GM21390 (cell line): ENCODE measurements around the gene MAP3K8.

Experiments used
- ATAC-seq: cut with Tn5 transposase; IDR thresholded peaks from one replicate; pipeline ENCODE4 v1.9.1; 2021; ENCODE audit not compliant: unreplicated experiment

Gene MAP3K8

GRCh38 chr10:30433730-30434272 lies at the start of gene MAP3K8:
Gene MAP3K8, plus strand, starts transcription at chr10:30434184. Its CDS starts 4,755 bp downstream, at chr10:30438939.
- ATAC-seq, result peak; percentile 58

DNA sequence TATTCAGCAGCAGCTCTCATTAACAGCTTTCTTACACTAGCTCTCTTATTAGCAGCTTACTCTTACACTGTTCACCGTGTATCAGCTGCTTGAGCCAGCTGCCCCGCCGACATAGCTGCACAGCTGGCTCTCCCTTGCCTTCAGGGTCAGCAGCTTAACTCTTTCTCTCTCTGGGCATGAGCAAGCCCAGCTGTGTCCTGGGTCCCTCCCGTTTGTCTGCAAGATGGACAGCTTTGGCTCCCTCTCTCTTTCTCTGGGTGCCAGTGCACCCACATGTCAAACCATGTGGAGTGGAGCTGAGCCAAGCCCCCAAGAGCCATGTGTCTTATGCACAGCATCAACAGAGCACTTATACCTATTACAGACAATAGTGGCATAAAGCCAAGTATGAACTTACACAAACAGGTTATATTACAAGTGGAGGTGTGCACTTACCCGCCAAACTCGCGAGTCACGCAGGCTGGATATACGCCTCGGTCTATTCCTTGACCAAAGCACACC lies 49.2 kb upstream of the MAP3K8 start:
- no peak for ATAC-seq

DNA sequence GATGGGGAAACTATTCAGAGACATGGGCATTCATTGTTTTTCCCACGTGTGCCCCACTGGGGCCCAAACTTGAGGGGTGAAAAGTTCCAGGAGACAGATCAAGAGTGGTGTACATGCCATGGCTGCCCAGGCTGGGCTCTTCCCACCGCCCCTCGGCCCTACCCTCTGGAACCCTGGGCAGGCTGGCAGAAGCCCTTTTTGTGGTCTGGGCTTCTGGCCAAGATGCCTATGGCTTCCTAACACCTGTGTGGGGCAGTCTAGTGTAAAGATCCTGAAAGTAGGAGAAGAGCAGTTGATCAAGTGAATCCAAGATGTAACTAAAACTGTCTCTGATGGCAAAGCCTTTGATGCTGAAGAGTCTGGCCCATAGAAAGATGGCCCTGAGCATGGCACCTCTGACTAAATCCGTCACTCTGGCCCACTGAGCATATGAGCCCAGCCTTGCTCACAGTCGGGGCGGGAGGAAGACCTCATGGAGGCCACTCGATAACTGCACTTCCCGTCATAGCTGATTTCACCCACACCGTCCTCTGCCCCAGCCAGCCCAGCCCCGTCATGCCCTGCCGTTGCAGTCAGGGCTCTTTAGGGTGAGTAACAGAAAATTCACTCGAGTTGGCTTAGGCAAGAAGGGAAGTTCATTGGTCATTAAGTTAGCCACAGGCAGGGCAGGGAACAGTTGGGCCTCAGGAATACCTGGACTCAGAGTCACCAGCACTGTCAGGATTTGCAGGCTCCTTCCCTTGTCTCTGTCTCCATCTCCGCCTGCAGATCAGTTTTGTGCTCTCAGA lies 47.0 kb upstream of the MAP3K8 start:
- ATAC-seq, result no peak

DNA sequence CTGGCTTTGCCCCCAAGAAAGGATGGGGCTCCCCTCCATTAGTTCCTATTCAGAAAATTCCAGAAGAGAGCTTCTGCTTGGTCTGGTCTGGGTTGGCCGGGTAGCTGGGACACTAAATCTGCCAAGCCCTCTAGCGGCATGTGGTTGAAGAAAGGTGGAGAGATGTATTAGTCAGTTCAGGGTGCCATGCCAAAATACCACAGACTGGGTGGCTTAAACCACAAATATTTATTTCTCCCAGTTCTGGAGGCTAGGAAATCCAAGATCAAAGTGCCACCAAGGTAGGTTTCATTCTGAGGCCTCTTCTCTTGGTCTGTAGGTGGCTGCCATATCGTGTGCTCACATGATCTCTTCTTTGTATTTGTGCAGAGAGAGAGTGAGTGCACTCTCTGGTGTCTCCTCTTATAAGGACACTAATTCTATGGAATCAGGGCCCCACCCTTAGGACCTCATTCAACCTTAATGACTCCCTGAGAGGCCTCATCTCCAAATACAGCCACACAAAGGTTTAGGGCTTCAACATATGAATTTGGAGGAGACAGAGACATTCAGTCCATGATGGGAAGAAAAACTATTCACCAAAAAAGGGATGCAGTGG lies 46.2 kb upstream of the MAP3K8 start:
- ATAC-seq, result no peak

DNA sequence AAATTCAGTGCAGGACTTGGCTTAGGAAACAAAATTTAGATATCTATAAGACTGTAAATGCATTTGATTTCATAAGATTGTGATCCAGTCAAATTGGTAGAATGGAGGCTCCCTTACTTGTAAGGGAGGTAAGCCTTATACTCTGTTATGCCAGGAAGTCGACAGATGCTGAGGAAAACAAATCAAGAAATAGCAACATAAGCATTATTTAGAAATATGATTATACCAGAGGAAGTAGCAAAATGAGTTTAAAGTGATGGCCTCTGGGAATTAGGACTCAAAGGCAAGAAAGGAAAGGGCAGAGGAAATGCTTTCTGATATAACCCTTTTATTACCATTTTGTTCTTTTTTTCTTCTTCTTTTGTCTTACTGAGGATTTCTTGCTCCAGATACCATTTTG lies 44.4 kb upstream of the MAP3K8 start:
- no peak for ATAC-seq

- ATAC-seq, result no peak
These were observed 43.8 kb upstream of the MAP3K8 start for GRCh38 chr10:30390207-30390606.

GRCh38 chr10:30391266-30391665 lies 42.7 kb upstream of the MAP3K8 start:
- no peak for ATAC-seq

DNA sequence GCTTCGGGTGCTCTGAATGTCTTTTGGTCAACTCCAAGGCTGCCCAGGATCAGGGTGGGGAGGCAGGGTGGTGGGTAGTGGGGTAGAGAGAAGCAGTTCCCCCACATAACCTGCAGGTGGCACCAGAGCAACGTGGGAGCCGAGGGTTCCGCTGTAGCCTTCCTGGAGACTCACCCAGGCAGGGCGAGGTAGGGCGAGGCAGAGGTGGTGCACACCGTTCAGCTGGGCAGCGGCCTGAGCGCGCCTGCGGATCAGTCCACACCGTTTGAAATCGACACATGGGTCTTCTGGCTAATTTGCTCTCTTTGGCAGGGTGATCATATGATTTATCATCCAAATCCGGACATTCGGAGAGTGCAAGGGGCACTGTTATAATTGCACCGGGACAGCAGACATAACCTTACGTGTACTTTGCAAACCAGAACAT lies 41.4 kb upstream of the MAP3K8 start:
- peak; percentile 94 for ATAC-seq

DNA sequence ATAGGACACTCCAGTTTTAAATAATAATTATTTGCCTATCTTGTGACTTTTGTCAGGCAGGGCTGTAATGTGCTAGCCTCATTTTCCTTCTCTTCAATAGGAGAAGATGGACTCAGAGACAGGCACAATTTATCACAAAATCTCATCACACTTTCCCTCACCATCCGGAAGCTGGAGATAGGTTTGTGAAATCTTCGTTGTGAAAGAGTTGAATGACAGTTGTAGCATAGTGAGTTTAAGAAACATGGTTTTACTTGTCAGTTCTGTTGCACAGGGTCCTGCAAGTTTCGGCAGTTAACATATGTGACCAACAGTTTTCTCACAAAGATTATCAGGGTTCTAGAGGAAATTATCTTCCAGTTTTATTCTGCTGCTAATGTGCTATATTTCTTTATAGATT lies 37.7 kb upstream of the MAP3K8 start:
- ATAC-seq, result no peak

DNA sequence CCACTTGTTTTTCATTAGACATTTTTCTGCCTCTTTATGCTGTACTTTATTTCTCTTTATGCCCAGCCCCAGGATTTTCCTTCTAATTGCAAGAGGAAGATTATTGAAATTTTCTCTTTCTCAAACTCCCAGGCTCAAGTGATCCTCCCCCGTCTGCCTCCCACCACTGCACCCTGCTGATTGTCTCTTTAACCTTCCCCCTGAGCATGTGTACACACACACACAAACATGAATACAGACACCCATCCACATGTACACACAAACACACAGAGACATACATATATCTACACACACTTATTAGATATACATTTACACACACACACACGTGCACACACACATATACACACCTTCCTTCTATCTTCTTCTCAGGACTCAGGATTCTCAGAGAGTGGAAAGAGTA lies 37.3 kb upstream of the MAP3K8 start:
- ATAC-seq, result no peak

DNA sequence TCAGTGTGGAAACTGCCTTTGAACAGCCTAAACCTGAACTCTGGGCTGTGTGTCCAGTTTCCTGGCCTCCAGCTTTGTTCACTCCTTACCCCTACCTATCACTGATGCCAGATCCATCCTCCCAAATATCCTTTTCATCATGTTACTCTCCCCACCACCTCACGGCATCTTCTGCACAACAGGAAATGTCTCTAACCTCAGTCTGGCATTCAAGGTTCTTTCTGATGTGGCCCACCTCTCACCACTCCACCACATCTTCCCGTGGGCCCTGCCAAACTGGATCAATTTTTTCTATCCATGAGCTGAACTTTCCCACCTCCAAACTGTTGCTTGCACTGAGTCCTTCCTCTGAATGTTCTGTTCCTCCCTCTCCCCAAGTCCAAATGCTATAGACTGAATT lies 35.8 kb upstream of the MAP3K8 start:
- no peak for ATAC-seq

DNA sequence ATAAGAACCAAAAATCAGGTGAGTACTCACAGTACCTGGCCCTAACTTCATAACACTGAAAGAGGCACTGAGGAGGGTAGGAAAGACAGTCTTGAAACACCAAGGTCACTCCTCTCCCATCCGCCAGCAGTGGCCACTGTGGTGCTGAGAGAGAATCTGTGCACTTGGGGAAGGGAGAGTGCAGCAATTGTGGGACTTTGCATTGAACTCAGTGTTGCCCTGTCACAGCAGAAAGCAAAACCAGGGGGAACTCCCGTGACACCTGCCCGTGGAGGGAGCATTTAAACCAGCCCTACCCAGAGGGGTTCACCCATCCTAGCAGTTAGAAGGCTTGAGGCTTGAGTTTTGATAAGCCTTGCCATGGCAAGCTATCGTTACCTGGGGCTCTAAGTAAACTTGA lies 35.2 kb upstream of the MAP3K8 start:
- ATAC-seq, result no peak

DNA sequence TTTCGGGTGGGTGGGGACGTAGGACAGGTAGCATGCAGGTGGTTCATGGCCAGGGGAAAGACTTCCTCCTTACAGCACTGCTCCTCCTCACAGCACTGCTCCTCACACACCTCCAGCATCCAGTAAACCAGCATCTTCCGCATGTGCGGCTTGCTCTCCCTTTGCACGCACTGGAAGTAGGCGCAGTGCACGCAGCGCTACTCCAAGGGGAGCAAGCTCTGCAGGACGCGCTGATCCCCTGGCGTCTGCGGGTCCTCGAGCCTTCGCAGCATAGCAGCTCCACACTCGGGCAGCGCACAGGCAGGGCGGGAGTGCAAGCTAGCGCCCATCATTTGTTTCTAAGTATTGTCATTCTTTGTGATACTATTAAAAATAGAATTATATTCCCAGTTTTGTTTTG lies 30.5 kb upstream of the MAP3K8 start:
- ATAC-seq, result no peak

- no peak for ATAC-seq
These were observed 29.4 kb upstream of the MAP3K8 start for GRCh38 chr10:30404540-30404939.

DNA sequence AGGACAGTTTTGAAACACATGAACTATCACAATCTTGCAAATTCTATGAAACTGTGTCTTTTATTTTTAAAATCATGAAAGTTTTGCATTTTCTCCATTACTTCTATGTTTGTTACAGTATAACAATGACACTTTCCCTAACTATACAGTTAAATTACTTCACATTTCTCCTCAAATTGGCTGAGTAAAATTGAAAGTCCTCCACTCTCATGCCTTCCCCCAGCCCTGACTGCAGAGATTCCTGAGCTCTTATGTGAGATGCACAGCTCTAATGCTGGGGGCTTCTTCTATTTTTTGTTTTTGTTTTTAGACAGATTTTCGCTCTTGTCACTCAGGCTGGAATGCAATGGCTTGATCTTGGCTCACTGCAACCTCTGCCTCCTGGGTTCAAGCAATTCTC lies 22.7 kb upstream of the MAP3K8 start:
- ATAC-seq, result no peak

DNA sequence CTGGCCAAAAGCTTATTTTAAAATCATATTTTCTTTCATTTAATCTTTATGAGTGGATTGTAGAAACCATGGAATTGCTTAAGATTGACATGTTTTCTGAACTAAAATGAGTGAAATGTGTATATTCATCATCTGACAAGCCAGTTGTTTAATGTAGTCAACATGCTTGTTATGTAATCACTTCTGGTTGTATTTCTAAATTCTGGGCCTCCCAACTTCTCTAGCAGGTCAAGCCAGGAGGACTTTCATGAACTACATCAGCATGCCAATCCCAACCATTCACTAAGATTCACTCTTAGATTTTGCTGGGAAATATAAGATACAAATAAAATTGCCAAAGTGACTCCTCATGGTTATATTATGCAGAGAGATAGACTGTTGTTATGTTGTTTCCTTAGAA lies 21.1 kb upstream of the MAP3K8 start:
- no peak for ATAC-seq

- no peak for ATAC-seq
These were observed 19.9 kb upstream of the MAP3K8 start for GRCh38 chr10:30413996-30414576.

- ATAC-seq, result no peak
These were observed 18.4 kb upstream of the MAP3K8 start for GRCh38 chr10:30415593-30415992.

DNA sequence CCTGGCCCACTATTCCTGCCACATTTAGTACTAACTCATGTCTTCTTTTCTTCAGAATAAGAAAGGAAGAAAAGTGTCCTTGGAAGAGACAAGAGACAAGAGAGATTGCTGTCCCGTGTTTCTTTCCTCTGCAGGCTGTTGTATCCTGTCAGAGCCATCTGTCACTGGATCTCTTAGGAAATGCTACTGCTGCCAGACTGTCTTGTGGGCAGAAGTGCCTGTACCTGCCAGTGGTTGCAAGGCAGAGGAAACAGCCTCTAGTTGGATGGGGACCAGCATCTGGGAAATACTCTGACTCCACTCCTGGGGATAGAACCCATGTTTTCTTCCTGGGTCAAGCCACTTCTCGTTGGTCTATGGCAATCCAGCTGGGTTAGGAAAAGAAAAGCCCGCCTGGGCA lies 16.7 kb upstream of the MAP3K8 start:
- ATAC-seq, result no peak

DNA sequence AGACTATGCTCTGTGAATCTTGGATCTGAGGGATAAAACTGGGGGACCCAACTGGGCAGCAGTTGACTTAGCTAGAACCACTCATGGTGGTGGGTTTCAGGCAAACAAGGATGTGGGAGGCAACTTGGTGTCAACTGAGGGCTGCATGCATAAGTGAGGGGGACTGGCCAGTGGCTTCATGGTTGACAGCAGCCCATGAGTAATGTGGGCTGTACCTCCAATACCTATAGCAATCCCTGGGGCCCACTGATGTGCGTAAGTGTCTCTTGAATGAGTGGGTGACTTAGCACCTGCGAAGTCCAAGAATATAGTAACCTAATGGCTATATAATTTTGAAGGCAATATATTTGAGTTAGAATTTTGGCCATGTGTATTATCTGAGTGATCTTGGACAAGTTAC lies 13.7 kb upstream of the MAP3K8 start:
- peak; percentile 45 for ATAC-seq

DNA sequence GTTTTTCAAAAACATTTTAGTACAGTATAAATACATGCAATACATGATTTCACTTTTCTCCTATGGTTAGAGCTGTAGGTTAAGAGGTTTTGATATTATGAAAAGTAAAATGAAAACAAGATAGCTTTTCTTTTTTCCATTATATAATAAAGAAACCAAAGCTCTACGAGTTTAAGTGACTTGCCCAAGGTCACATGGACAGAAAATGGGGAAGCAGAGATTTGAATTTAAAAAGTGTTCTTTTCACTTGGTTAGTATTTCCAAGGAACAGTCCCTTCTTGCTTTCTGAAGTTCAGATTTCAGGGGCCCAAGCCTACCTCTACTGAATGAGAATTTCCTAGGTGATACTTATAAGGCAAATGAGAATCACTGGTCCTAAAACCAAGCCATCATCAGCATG lies 13.2 kb upstream of the MAP3K8 start:
- ATAC-seq, result no peak

DNA sequence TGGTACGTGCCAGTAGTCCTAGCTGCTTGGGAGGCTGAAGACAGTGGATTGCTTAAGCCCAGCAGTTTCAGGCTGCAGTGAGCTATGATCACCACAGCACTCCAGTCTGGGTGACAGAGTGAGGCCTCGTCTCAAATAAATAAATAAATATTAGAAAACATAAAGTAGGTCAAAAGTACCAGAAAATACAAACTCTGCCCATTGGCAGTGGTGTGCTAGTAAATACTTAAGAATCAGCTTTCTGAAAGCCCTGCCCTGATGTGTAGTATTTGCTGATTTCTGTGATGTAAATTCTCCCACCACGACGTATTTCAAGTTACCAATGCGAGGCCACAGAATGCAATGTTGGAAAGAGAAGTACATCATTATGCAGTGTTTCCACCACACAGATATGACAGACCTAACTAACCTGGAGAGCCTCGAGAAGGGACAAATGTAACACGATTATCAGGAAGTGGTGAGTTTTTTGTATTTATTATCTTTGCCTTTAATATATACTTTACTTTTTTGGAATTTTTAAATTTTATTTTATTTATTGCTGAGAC lies 11.8 kb upstream of the MAP3K8 start:
- no peak for ATAC-seq
